HCT116 (cell line): ENCODE data around the gene THG1L. TPM values are rescaled to one million over a fixed set of nuclear protein-coding genes. Genes with fewer than 3 reads are reported as not detected.

Source experiments
- ATAC-seq: fragments of 200-7000 bp; cut with Tn5 transposase; 2 replicates; pipeline ENCODE4 v1.9.1; 2020; ENCODE audit warnings: mild to moderate bottlenecking, moderate library complexity
- BruUV-seq: library from RNA; stranded (reverse); fragments of 400-500 nt; replicated peaks from 2 replicates; lab custom pipeline; 2021; lab: Mats Ljungman, UMichigan
- CTCF ChIA-PET: fragments of 300-600 bp; sonication (Branson Sonifier 250); formaldehyde crosslinking; loops from one replicate; lab custom pipeline; 2021; ENCODE audit warnings: antibody characterized with exemption; lab: Charles Lee
- POLR2A ChIA-PET: fragments of 300-600, 350-600 bp; sonication (Branson Sonifier 250); formaldehyde crosslinking; loops from one replicate; lab custom pipeline; 2021; ENCODE audit warnings: antibody characterized with exemption; lab: Charles Lee
- RAD21 ChIA-PET, 2 experiments: fragments of 300-600 bp; sonication (Branson Sonifier 250); formaldehyde crosslinking; loops; one replicate each; lab custom pipeline; 2023; ENCODE audit warnings: low total read pairs in 2 of 2; ENCODE audit not compliant: uncharacterized antibody in 2 of 2, unreplicated experiment in 2 of 2, low non-redundant PET in 1 of 2; lab: Charles Lee
- DNase-seq: peaks from one replicate; pipeline ENCODE4 v3.0.0-alpha.2; 2010; ENCODE audit warnings: low read depth, low spot score
- H2AFZ ChIP-seq: fragments of 200-600 bp; shearing (Covaris generic), sonication (generic); 2 replicates; pipeline ENCODE4 v1.6.1; 2017; ENCODE audit warnings: low read depth, mixed run types, mixed read lengths, antibody characterized with exemption, low read length; ENCODE audit not compliant: poor library complexity, severe bottlenecking
- H3K27ac ChIP-seq: 2 replicates; pipeline ENCODE4 v1.5.1; 2012; ENCODE audit warnings: low read depth, low read length
- H3K27me3 ChIP-seq: fragments of 200-600 bp; sonication (generic); 2 replicates; pipeline ENCODE4 v1.6.1; 2016; ENCODE audit warnings: mixed run types, low read length, mixed read lengths; ENCODE audit not compliant: insufficient read depth
- H3K36me3 ChIP-seq, 2 experiments: fragments of 200-500 bp in 1 of 2; fragments of 200-600 bp in 1 of 2; sonication (Bioruptor generic) in 1 of 2; sonication (generic) in 1 of 2; 2 replicates each; pipeline versions ENCODE4 v1.5.1 to v1.6.1; 2014 to 2016; ENCODE audit warnings: low read length in 2 of 2, inconsistent platforms in 1 of 2, mixed read lengths in 1 of 2, mixed run types in 1 of 2; ENCODE audit not compliant: insufficient read depth in 2 of 2, control insufficient read depth in 1 of 2
- H3K4me1 ChIP-seq, 2 experiments: fragments of 200-600 bp in 1 of 2; sonication (generic) in 1 of 2; 2 replicates each; pipeline versions ENCODE4 v1.5.1 to v1.6.1; 2012 to 2017; ENCODE audit warnings: low read length in 2 of 2, inconsistent platforms in 1 of 2, mild to moderate bottlenecking in 1 of 2, mixed read lengths in 1 of 2, mixed run types in 1 of 2, moderate library complexity in 1 of 2; ENCODE audit not compliant: insufficient read depth in 2 of 2, control insufficient read depth in 1 of 2
- H3K4me2 ChIP-seq: fragments of 200-600 bp; sonication (generic); 2 replicates; pipeline ENCODE4 v1.6.1; 2017; ENCODE audit warnings: mixed run types, low read length, mixed read lengths
- H3K4me3 ChIP-seq, 2 experiments: fragments of 200-600 bp in 1 of 2; sonication (generic) in 1 of 2; replicated peaks in 1 of 2; 2 replicates each; pipeline ENCODE4 v1.5.1; 2011 to 2016; ENCODE audit warnings: low read length in 2 of 2, control low read depth in 1 of 2, low read depth in 1 of 2, mild to moderate bottlenecking in 1 of 2, mixed read lengths in 1 of 2, mixed run types in 1 of 2
- H3K79me2 ChIP-seq: fragments of 200-600 bp; sonication (generic); 2 replicates; pipeline ENCODE4 v1.6.1; 2017; ENCODE audit warnings: mild to moderate bottlenecking, mixed run types, low read length, moderate library complexity, mixed read lengths; ENCODE audit not compliant: insufficient read depth
- H3K9ac ChIP-seq: fragments of 200-600 bp; sonication (generic); 2 replicates; pipeline ENCODE4 v1.6.1; 2016; ENCODE audit warnings: low read length, mixed read lengths
- H3K9me2 ChIP-seq: fragments of 200-600 bp; sonication (generic), shearing (Covaris generic); 2 replicates; pipeline ENCODE4 v1.6.1; 2017; ENCODE audit warnings: mixed run types, mild to moderate bottlenecking, moderate library complexity; ENCODE audit not compliant: insufficient read depth
- H3K9me3 ChIP-seq, 2 experiments: fragments of 200-500 bp in 1 of 2; fragments of 200-600 bp in 1 of 2; sonication (Bioruptor generic) in 1 of 2; sonication (generic) in 1 of 2; 2 replicates each; pipeline ENCODE4 v1.6.1; 2014 to 2017; ENCODE audit warnings: low read length in 2 of 2, mixed read lengths in 2 of 2, inconsistent platforms in 1 of 2, low read depth in 1 of 2, mild to moderate bottlenecking in 1 of 2, mixed run types in 1 of 2, moderate library complexity in 1 of 2; ENCODE audit not compliant: control insufficient read depth in 1 of 2, insufficient read depth in 1 of 2
- H4K20me1 ChIP-seq: fragments of 200-600 bp; sonication (generic), shearing (Covaris generic); 2 replicates; pipeline ENCODE4 v1.6.1; 2017; ENCODE audit warnings: mixed run types, mild to moderate bottlenecking, moderate library complexity; ENCODE audit not compliant: insufficient read depth
- ATF3 ChIP-seq: IDR thresholded peaks from 2 replicates; pipeline ENCODE4 v1.6.1; 2012
- CEBPB ChIP-seq: IDR thresholded peaks from 2 replicates; pipeline ENCODE4 v1.6.1; 2012; ENCODE audit warnings: low read depth
- EGR1 ChIP-seq: IDR thresholded peaks from 2 replicates; pipeline ENCODE4 v1.6.1; 2012; ENCODE audit warnings: low read depth
- ELF1 ChIP-seq: IDR thresholded peaks from 2 replicates; pipeline ENCODE4 v1.6.1; 2012; ENCODE audit warnings: low read depth, borderline replicate concordance
- EZH2 ChIP-seq: fragments of 200-600 bp; sonication (generic); IDR thresholded peaks from 2 replicates; pipeline ENCODE4 v1.6.1; 2017; ENCODE audit warnings: antibody characterized with exemption, mixed run types
- FOSL1 ChIP-seq: IDR thresholded peaks from 2 replicates; pipeline ENCODE4 v1.6.1; 2012; ENCODE audit warnings: low read depth
- POLR2A ChIP-seq: IDR thresholded peaks from 2 replicates; pipeline ENCODE4 v1.7.0; 2011; ENCODE audit warnings: borderline replicate concordance; ENCODE audit not compliant: insufficient read depth, insufficient read length; ENCODE audit errors: extremely low read depth
- POLR2AphosphoS5 ChIP-seq: IDR thresholded peaks from 2 replicates; pipeline ENCODE4 v1.6.1; 2011; ENCODE audit warnings: mild to moderate bottlenecking, low read depth, low read length, moderate library complexity
- RAD21 ChIP-seq: IDR thresholded peaks from 2 replicates; pipeline ENCODE4 v1.6.1; 2012; ENCODE audit warnings: low read depth, mild to moderate bottlenecking
- REST ChIP-seq: IDR thresholded peaks from 2 replicates; pipeline ENCODE4 v1.6.1; 2012; ENCODE audit warnings: low read depth
- SIN3A ChIP-seq: IDR thresholded peaks from 2 replicates; pipeline ENCODE4 v1.6.1; 2012; ENCODE audit warnings: low read depth
- SP1 ChIP-seq: IDR thresholded peaks from 2 replicates; pipeline ENCODE4 v1.6.1; 2012; ENCODE audit warnings: low read depth
- SRF ChIP-seq: IDR thresholded peaks from 2 replicates; pipeline ENCODE4 v1.6.1; 2012; ENCODE audit warnings: low read depth
- YY1 ChIP-seq: IDR thresholded peaks from 2 replicates; pipeline ENCODE4 v1.6.1; 2011; ENCODE audit warnings: low read length, low read depth, moderate library complexity, mild to moderate bottlenecking; ENCODE audit not compliant: insufficient replicate concordance; ENCODE audit errors: extremely low read depth
- ZBTB33 ChIP-seq: IDR thresholded peaks from 2 replicates; pipeline ENCODE4 v1.6.1; 2011; ENCODE audit warnings: mild to moderate bottlenecking, low read length, moderate library complexity; ENCODE audit not compliant: insufficient replicate concordance; ENCODE audit errors: extremely low read depth
- ZNF274 ChIP-seq: fragments of 200-500 bp; sonication (Bioruptor generic); IDR thresholded peaks from 2 replicates; pipeline ENCODE4 v1.6.1; 2014; ENCODE audit warnings: mild to moderate bottlenecking, low read depth, low read length, inconsistent platforms
- intact Hi-C: fragments of 100-400 bp; cut with micrococcal nuclease; formaldehyde crosslinking; loops from 2 replicates; pipeline ENCODE4 v1.10.0; 2022
- total RNA-seq: library from RNA; stranded (reverse); gene quantifications from one replicate; pipeline ENCODE4 v1.2.1, GENCODE V29; 2021; ENCODE audit not compliant: unreplicated experiment
- TF ChIP-seq, protein P1 (sequence below), 3 experiments: fragments of 200-600 bp in 1 of 3; sonication (generic) in 1 of 3; IDR thresholded peaks in 2 of 3; conservative IDR thresholded peaks in 1 of 3; 2 replicates each; pipeline ENCODE4 v1.5.1; 2012 to 2017; ENCODE audit warnings: low read depth in 2 of 3, low read length in 2 of 3, antibody characterized with exemption in 1 of 3, borderline replicate concordance in 1 of 3, control low read depth in 1 of 3, mild to moderate bottlenecking in 1 of 3, mixed read lengths in 1 of 3, mixed run types in 1 of 3, moderate library complexity in 1 of 3; ENCODE audit not compliant: insufficient read depth in 1 of 3

THG1L gene
- total RNA-seq, 1 experiment from 2014 or later: 33.9 TPM

DNA sequence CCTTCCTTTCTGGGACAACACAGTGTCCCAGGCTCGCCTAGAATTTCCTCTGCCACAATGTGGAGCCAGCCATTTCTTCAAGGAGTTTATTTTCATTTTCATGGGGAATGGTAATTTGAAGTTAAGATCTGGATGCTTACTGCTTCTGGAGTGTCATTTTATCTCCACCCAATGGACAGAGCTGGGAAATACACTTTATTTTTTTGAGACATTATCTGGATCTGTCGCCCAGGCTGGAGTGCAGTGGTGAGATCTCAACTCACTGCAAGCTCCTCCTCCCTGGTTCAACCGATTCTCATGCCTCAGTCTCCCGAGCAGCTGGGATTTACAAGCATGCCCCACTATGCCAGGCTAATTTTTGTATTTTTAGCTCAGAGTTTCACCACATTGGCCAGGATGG lies 12.7 kb upstream of the THG1L start:
- RAD21 ChIA-PET: interaction anchor here in 1 of 2 experiments (0.7 kb wide), 1 partner anchor 390 kb away, joined by 3 read pairs; no protein-coding TSS in a partner anchor
- peak; percentile 94 for ATAC-seq
- H3K4me2 ChIP-seq: 0 out of 2 replicates have a peak overlapping the region, but pooled peaks have one; percentile 13
- H3K36me3 ChIP-seq: no peaks in the 10 kb centered on the region
- peak; percentile 19 for DNase-seq
- H3K4me1 ChIP-seq: peaks cover 0 to 10% of the 10 kb centered on the region in 2 experiments; a peak in 2 of 4 replicates
- TF ChIP-seq EGR1: no peak
- TF ChIP-seq ZBTB33: no peak
- TF ChIP-seq, protein P1, sequence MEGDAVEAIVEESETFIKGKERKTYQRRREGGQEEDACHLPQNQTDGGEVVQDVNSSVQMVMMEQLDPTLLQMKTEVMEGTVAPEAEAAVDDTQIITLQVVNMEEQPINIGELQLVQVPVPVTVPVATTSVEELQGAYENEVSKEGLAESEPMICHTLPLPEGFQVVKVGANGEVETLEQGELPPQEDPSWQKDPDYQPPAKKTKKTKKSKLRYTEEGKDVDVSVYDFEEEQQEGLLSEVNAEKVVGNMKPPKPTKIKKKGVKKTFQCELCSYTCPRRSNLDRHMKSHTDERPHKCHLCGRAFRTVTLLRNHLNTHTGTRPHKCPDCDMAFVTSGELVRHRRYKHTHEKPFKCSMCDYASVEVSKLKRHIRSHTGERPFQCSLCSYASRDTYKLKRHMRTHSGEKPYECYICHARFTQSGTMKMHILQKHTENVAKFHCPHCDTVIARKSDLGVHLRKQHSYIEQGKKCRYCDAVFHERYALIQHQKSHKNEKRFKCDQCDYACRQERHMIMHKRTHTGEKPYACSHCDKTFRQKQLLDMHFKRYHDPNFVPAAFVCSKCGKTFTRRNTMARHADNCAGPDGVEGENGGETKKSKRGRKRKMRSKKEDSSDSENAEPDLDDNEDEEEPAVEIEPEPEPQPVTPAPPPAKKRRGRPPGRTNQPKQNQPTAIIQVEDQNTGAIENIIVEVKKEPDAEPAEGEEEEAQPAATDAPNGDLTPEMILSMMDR (IDR thresholded peaks at IDR 0.05 in 2 of 3, conservative IDR thresholded peaks at IDR 0.05 in 1 of 3; ENCODE audit: borderline replicate concordance in 1 of 3, insufficient read depth in 1 of 3, low read depth in 2 of 3, low read length in 2 of 3): peak; percentile 31 to 73 (median 63); a peak in 4 of 6 replicates
- no peak for TF ChIP-seq SIN3A
- TF ChIP-seq EZH2: no peak
- TF ChIP-seq REST: no peak
- no peak for TF ChIP-seq ELF1
- TF ChIP-seq FOSL1: no peak
- no peak for TF ChIP-seq POLR2A
- no peak for TF ChIP-seq YY1
- TF ChIP-seq POLR2AphosphoS5: no peak
- TF ChIP-seq SP1: no peak
- peak; percentile 93 for TF ChIP-seq RAD21
- TF ChIP-seq ATF3: no peak
- TF ChIP-seq ZNF274: no peak
- TF ChIP-seq CEBPB: no peak
- TF ChIP-seq SRF: no peak
- H3K9me2 ChIP-seq: no peaks in the 10 kb centered on the region
- H3K9me3 ChIP-seq: no peaks in the 10 kb centered on the region
- no peaks in the 10 kb centered on the region for H3K79me2 ChIP-seq
- no peak overlapping the region for H3K9ac ChIP-seq
- POLR2A ChIA-PET: no interaction called here
- intact Hi-C loops: loop anchor here (1.0 to 10.0 kb wide), 6 partner anchors 49 to 390 kb away; no protein-coding TSS in a partner anchor
- no TSS peak for BruUV-seq
- H2AFZ ChIP-seq: no peak overlapping the region
- H4K20me1 ChIP-seq: no peaks in the 10 kb centered on the region
- CTCF ChIA-PET: interaction anchor here (0.9 to 1.3 kb wide), 7 partner anchors 13 to 394 kb away, joined by 3 to 9 read pairs (median 4); partner anchors contain the start of genes LSM11 and THG1L
- H3K27me3 ChIP-seq: no peaks in the 10 kb centered on the region
- no peak overlapping the region for H3K27ac ChIP-seq
- H3K4me3 ChIP-seq: no peak overlapping the region
